H1 (cell line): Measurements from ENCODE around the gene ASTN2. TPM values are rescaled to one million over a fixed set of nuclear protein-coding genes. Genes with fewer than 3 reads are reported as not detected.

ENCODE experiments used
- CTCF ChIA-PET: fragments of 300-600 bp; sonication (Branson Sonifier 250); formaldehyde crosslinking; loops from one replicate; lab custom pipeline; 2021; ENCODE audit not compliant: partially characterized antibody; lab: Charles Lee
- POLR2A ChIA-PET: fragments of 300-600 bp; sonication (Branson Sonifier 250); formaldehyde crosslinking; loops from one replicate; lab custom pipeline; 2021; ENCODE audit warnings: inconsistent platforms; ENCODE audit not compliant: partially characterized antibody; lab: Charles Lee
- DNase-seq, 2 experiments: peaks; one replicate each; pipeline versions ENCODE4 v3.0.0 to v3.0.0-alpha.2; 2010 to 2022; ENCODE audit warnings: low spot score in 2 of 2, low read depth in 1 of 2, mixed read lengths in 1 of 2
- FAIRE-seq: peaks from 2 replicates; lab custom pipeline; 2011; peaks lifted over from hg19 to GRCh38; lab: Jason Lieb, UNC
- H2AFZ ChIP-seq: 2 replicates; pipeline ENCODE4 v1.8.1; 2012; ENCODE audit warnings: low read length, inconsistent platforms
- H2AK5ac ChIP-seq: 2 replicates; pipeline ENCODE4 v1.6.1; 2013; ENCODE audit warnings: low read depth, low read length
- H2BK120ac ChIP-seq: replicated peaks from 2 replicates; pipeline ENCODE3; 2013; ENCODE audit warnings: low read depth, low read length, inconsistent platforms
- H2BK12ac ChIP-seq: 2 replicates; pipeline ENCODE4 v1.6.1; 2013; ENCODE audit warnings: low read depth, low read length
- H2BK15ac ChIP-seq: 2 replicates; pipeline ENCODE4 v1.6.1; 2013; ENCODE audit warnings: low read length
- H2BK20ac ChIP-seq: 2 replicates; pipeline ENCODE4 v1.6.1; 2013; ENCODE audit warnings: low read length
- H2BK5ac ChIP-seq: 2 replicates; pipeline ENCODE4 v1.6.1; 2013; ENCODE audit warnings: low read depth, low read length
- H3K14ac ChIP-seq: 2 replicates; pipeline ENCODE4 v1.6.1; 2013; ENCODE audit warnings: inconsistent platforms; ENCODE audit not compliant: insufficient read length
- H3K18ac ChIP-seq: 2 replicates; pipeline ENCODE4 v1.6.1; 2013; ENCODE audit warnings: low read length; ENCODE audit errors: extremely low read depth
- H3K23ac ChIP-seq: 2 replicates; pipeline ENCODE4 v1.6.1; 2013; ENCODE audit warnings: inconsistent platforms; ENCODE audit not compliant: insufficient read length
- H3K23me2 ChIP-seq: 2 replicates; pipeline ENCODE4 v1.6.1; 2013; ENCODE audit warnings: low read depth, low read length
- H3K27ac ChIP-seq: 2 replicates; pipeline ENCODE4 v1.6.1; 2011; ENCODE audit warnings: low read depth, low read length, inconsistent platforms
- H3K27me3 ChIP-seq, 4 experiments: replicated peaks in 1 of 4; 1 replicate in 1 of 4; 2 replicates in 3 of 4; pipeline versions ENCODE4 v1.6.1 to v1.8.1; 2011 to 2013; ENCODE audit warnings: low read length in 3 of 4, mild to moderate bottlenecking in 3 of 4, inconsistent platforms in 2 of 4, mixed read lengths in 2 of 4, moderate library complexity in 1 of 4; ENCODE audit not compliant: control insufficient read depth in 3 of 4, insufficient read depth in 3 of 4; ENCODE audit errors: extremely low read depth in 1 of 4
- H3K36me3 ChIP-seq, 4 experiments: 2 replicates each; pipeline versions ENCODE4 v1.6.1 to v1.8.1; 2011 to 2013; ENCODE audit warnings: mild to moderate bottlenecking in 4 of 4, low read length in 3 of 4, moderate library complexity in 2 of 4, control low read depth in 1 of 4, inconsistent platforms in 1 of 4; ENCODE audit not compliant: insufficient read depth in 4 of 4, control insufficient read depth in 2 of 4
- H3K4ac ChIP-seq: replicated peaks from 2 replicates; pipeline ENCODE3; 2013; ENCODE audit warnings: low read length, low read depth, mixed read lengths, inconsistent platforms; ENCODE audit not compliant: insufficient read length
- H3K4me1 ChIP-seq, 4 experiments: replicated peaks in 1 of 4; 1 replicate in 1 of 4; 2 replicates in 3 of 4; pipeline versions ENCODE4 v1.6.1 to v1.8.1; 2011 to 2013; ENCODE audit warnings: low read length in 3 of 4, inconsistent platforms in 2 of 4, mixed read lengths in 1 of 4; ENCODE audit not compliant: insufficient read depth in 4 of 4, control insufficient read depth in 3 of 4
- H3K4me2 ChIP-seq, 2 experiments: 2 replicates each; pipeline versions ENCODE4 v1.6.1 to v1.8.1; 2011 to 2013; ENCODE audit warnings: low read depth in 2 of 2, low read length in 2 of 2, control low read depth in 1 of 2, inconsistent platforms in 1 of 2, mild to moderate bottlenecking in 1 of 2; ENCODE audit not compliant: insufficient read depth in 1 of 2
- H3K4me3 ChIP-seq, 4 experiments: fragments of 200-600, 300-600 bp in 1 of 4; sonication (generic), shearing (Covaris generic), sonication (Bioruptor Twin) in 1 of 4; 2 replicates each; pipeline versions ENCODE4 v1.5.1 to v1.8.1; 2011 to 2016; ENCODE audit warnings: low read length in 4 of 4, low read depth in 3 of 4, control low read depth in 2 of 4, inconsistent platforms in 2 of 4, mild to moderate bottlenecking in 2 of 4, mixed read lengths in 1 of 4, moderate library complexity in 1 of 4; ENCODE audit not compliant: insufficient read depth in 2 of 4; ENCODE audit errors: extremely low read depth in 1 of 4
- H3K56ac ChIP-seq: replicated peaks from 2 replicates; pipeline ENCODE3; 2013; ENCODE audit warnings: low read depth, mild to moderate bottlenecking, mixed read lengths, low read length, inconsistent platforms; ENCODE audit not compliant: insufficient read length
- H3K79me1 ChIP-seq: 2 replicates; pipeline ENCODE4 v1.6.1; 2013; ENCODE audit warnings: low read depth, low read length, control low read depth
- H3K79me2 ChIP-seq, 2 experiments: 2 replicates each; pipeline versions ENCODE4 v1.6.1 to v1.8.1; 2012 to 2013; ENCODE audit warnings: low read length in 2 of 2, mild to moderate bottlenecking in 2 of 2, inconsistent platforms in 1 of 2; ENCODE audit not compliant: insufficient read depth in 2 of 2, control insufficient read depth in 1 of 2
- H3K9ac ChIP-seq, 4 experiments: replicated peaks in 1 of 4; 1 replicate in 1 of 4; 2 replicates in 3 of 4; pipeline versions ENCODE4 v1.6.1 to v1.8.1; 2011 to 2013; ENCODE audit warnings: low read depth in 3 of 4, low read length in 3 of 4, control low read depth in 2 of 4, mild to moderate bottlenecking in 2 of 4, moderate library complexity in 2 of 4, inconsistent platforms in 1 of 4; ENCODE audit errors: extremely low read depth in 1 of 4
- H3K9me3 ChIP-seq, 2 experiments: 2 replicates each; pipeline versions ENCODE4 v1.6.1 to v1.8.1; 2012 to 2013; ENCODE audit warnings: mild to moderate bottlenecking in 2 of 2, moderate library complexity in 2 of 2, control low read depth in 1 of 2, inconsistent platforms in 1 of 2, low read depth in 1 of 2, low read length in 1 of 2, mixed read lengths in 1 of 2; ENCODE audit not compliant: insufficient read depth in 2 of 2
- H4K20me1 ChIP-seq, 2 experiments: replicated peaks in 1 of 2; 2 replicates each; pipeline versions ENCODE3 to v1.8.1; 2011 to 2013; ENCODE audit warnings: inconsistent platforms in 2 of 2, low read length in 2 of 2, mild to moderate bottlenecking in 1 of 2; ENCODE audit not compliant: insufficient read depth in 2 of 2, control insufficient read depth in 1 of 2
- H4K5ac ChIP-seq: 2 replicates; pipeline ENCODE4 v1.6.1; 2013; ENCODE audit warnings: low read length, low read depth, mixed read lengths, inconsistent platforms; ENCODE audit not compliant: insufficient read length
- H4K8ac ChIP-seq: 2 replicates; pipeline ENCODE4 v1.8.0; 2013; ENCODE audit warnings: mild to moderate bottlenecking, moderate library complexity, low read length, inconsistent platforms; ENCODE audit not compliant: insufficient read depth; ENCODE audit errors: extremely low read depth
- H4K91ac ChIP-seq: replicated peaks from 2 replicates; pipeline ENCODE3; 2013; ENCODE audit warnings: low read length, mixed read lengths, inconsistent platforms; ENCODE audit not compliant: insufficient read length
- CBX5 ChIP-seq: fragments of 300-800, 300-1000 bp; sonication (generic); IDR thresholded peaks from 2 replicates; pipeline ENCODE4 v1.7.1; 2016; ENCODE audit warnings: antibody characterized with exemption, low read length, low read depth
- CHD1 ChIP-seq: IDR thresholded peaks from 2 replicates; pipeline ENCODE4 v1.6.1; 2012; ENCODE audit warnings: low read depth, low read length, improper control_type of control experiment
- CREB1 ChIP-seq: IDR thresholded peaks from 2 replicates; pipeline ENCODE4 v1.6.1; 2012; ENCODE audit warnings: inconsistent platforms
- E2F6 ChIP-seq: IDR thresholded peaks from 2 replicates; pipeline ENCODE4 v1.6.1; 2012; ENCODE audit warnings: inconsistent platforms
- EGR1 ChIP-seq: IDR thresholded peaks from 2 replicates; pipeline ENCODE4 v1.6.1; 2011; ENCODE audit warnings: low read depth, low read length, borderline replicate concordance
- GABPA ChIP-seq: IDR thresholded peaks from 2 replicates; pipeline ENCODE4 v1.6.1; 2011; ENCODE audit warnings: mild to moderate bottlenecking, low read length, moderate library complexity, borderline replicate concordance; ENCODE audit not compliant: insufficient read depth
- HDAC2 ChIP-seq, 2 experiments: fragments of 300-600 bp in 1 of 2; sonication (generic) in 1 of 2; IDR thresholded peaks; 2 replicates each; pipeline ENCODE4 v1.6.1; 2011 to 2012; ENCODE audit warnings: low read depth in 2 of 2, low read length in 2 of 2, mild to moderate bottlenecking in 2 of 2, moderate library complexity in 2 of 2, borderline replicate concordance in 1 of 2, inconsistent platforms in 1 of 2
- MAX ChIP-seq: IDR thresholded peaks from 2 replicates; pipeline ENCODE4 v1.6.1; 2012; ENCODE audit warnings: inconsistent platforms
- NRF1 ChIP-seq: IDR thresholded peaks from 2 replicates; pipeline ENCODE4 v1.6.1; 2011; ENCODE audit warnings: mild to moderate bottlenecking, low read depth, low read length, improper control_type of control experiment
- POLR2A ChIP-seq, 2 experiments: IDR thresholded peaks; 1 replicate in 1 of 2; 2 replicates in 1 of 2; pipeline ENCODE4 v1.6.1; 2011; ENCODE audit warnings: low read depth in 2 of 2, low read length in 2 of 2, mild to moderate bottlenecking in 2 of 2; ENCODE audit errors: control extremely low read depth in 1 of 2
- RNF2 ChIP-seq: fragments of 200-900, 300-1000 bp; sonication (generic); IDR thresholded peaks from 2 replicates; pipeline ENCODE4 v1.7.1; 2016; ENCODE audit warnings: borderline replicate concordance, low read depth, mild to moderate bottlenecking, antibody characterized with exemption, low read length; ENCODE audit not compliant: poor library complexity, severe bottlenecking; ENCODE audit errors: missing control alignments
- TCF12 ChIP-seq: IDR thresholded peaks from 2 replicates; pipeline ENCODE4 v1.6.1; 2011; ENCODE audit warnings: low read depth, mild to moderate bottlenecking, low read length
- WGBS, 2 experiments: shearing (Covaris generic) in 1 of 2; methylation state at CpG; one replicate each; pipeline versions ENCODE4 v1.1.6 to v1.1.7; 2013 to 2015; ENCODE audit warnings: low lambda C conversion rate in 2 of 2, mixed read lengths in 2 of 2, inconsistent platforms in 1 of 2, low coverage in 1 of 2, missing lambda C conversion rate in 1 of 2; ENCODE audit not compliant: insufficient replicate concordance in 2 of 2, insufficient coverage in 1 of 2, insufficient read length in 1 of 2; ENCODE audit errors: extremely low coverage in 1 of 2, missing lambda C conversion rate in 1 of 2; 5-methylcytosine and 5-hydroxymethylcytosine counted together
- polyA plus RNA-seq, 7 experiments: library from polyadenylated mRNA; depleted of rRNA in 3 of 7; stranded (reverse) in 5 of 7; unstranded in 2 of 7; fragments of >200 nt in 5 of 7; fragments of 200-250 nt in 2 of 7; gene quantifications; 1 replicate in 5 of 7; 2 replicates in 1 of 7; 4 replicates in 1 of 7; pipeline versions ENCODE4 v1.2.1 to v1.2.3, GENCODE V29; 2011 to 2013; ENCODE audit warnings: missing spikeins in 2 of 7, mixed read lengths in 2 of 7
- total RNA-seq: library from RNA; stranded (reverse); fragmentation: NEBNext Ultra II Directional; extraction: Animal tissue kit (Norgen Biotek cat#: 25700); gene quantifications from 2 replicates; pipeline ENCODE4 v1.2.1, GENCODE V29; 2021

Gene ASTN2
- total and polyA plus RNA-seq, 2 of the 8 experiments (the other 6 are each of a cell fraction or from before 2014, with no cell fraction given), result 8.2 to 13.7 TPM

- Histone ChIP-seq H2AK5ac (no peak overlapping the region), H4K20me1 (no peaks in the 10 kb centered on the region), H2BK120ac (no peak overlapping the region), H2AFZ (no peak overlapping the region), H2BK12ac (peak overlapping the region; percentile 60; the same call in 1 of the 2 replicates), H3K56ac (no peak overlapping the region), H3K14ac (no peak overlapping the region), H3K4me1 (peaks cover 0 to 8% (median under 1%) of the 10 kb centered on the region in 4 experiments; a peak in 3 of 7 replicates), H3K23me2 (no peaks in the 10 kb centered on the region; the same call in 1 of the 2 replicates), H3K4me3 (no peak overlapping the region), H3K4ac (no peak overlapping the region), H4K8ac (no peak overlapping the region), H3K79me2 (no peaks in the 10 kb centered on the region), H2BK15ac (no peak overlapping the region), H4K5ac (no peak overlapping the region), H3K23ac (no peak overlapping the region), H3K4me2 (no peak overlapping the region), H3K18ac (no peak overlapping the region), H3K9ac (no peak overlapping the region), H3K9me3 (no peaks in the 10 kb centered on the region), H3K36me3 (no peaks in the 10 kb centered on the region), H3K79me1 (no peaks in the 10 kb centered on the region), H2BK5ac (no peak overlapping the region; the same call in 1 of the 2 replicates), H4K91ac (no peak overlapping the region), H3K27ac (no peak overlapping the region), H3K27me3 (no peaks in the 10 kb centered on the region), H2BK20ac (peak overlapping the region; percentile 53; the same call in 1 of the 2 replicates)
- ChIA-PET POLR2A (no interaction called here), CTCF (interaction anchor here (1.3 kb wide), 1 partner anchor 130 kb away, joined by 3 read pairs; no protein-coding TSS in a partner anchor)
- FAIRE-seq, result no peak
- DNase-seq, result no peak
- 86% methylated on average over 2 of the region's 2 CpGs; no CpG with 5 or more reads in 1 of the 2 experiments for WGBS, 2 experiments
- TF ChIP-seq E2F6, result no peak
- TF ChIP-seq HDAC2 (IDR thresholded peaks at IDR 0.05; ENCODE audit: borderline replicate concordance in 1 of 2, low read depth in 2 of 2, low read length in 2 of 2), result no peak
- no peak for TF ChIP-seq RNF2
- no peak for TF ChIP-seq POLR2A (IDR thresholded peaks at IDR 0.05; ENCODE audit: control extremely low read depth in 1 of 2, low read depth in 2 of 2, low read length in 2 of 2)
- TF ChIP-seq CREB1, result no peak
- no peak for TF ChIP-seq GABPA
- TF ChIP-seq CBX5, result no peak
- no peak for TF ChIP-seq NRF1
- no peak for TF ChIP-seq MAX
- no peak for TF ChIP-seq TCF12
- no peak for TF ChIP-seq EGR1
- TF ChIP-seq CHD1, result no peak
Measured at GRCh38 chr9:116991051-116991450, 423.8 kb downstream of the ASTN2 start.
